IPS DF 6.9 (cell line): ENCODE measurements around the gene IGSF8.

Experiments
- DNase-seq: peaks from one replicate; pipeline ENCODE4 v3.0.0-alpha.2; 2013; ENCODE audit warnings: low read depth, low spot score
- H3K27ac ChIP-seq: one replicate; pipeline ENCODE4 v1.5.1; 2013; ENCODE audit warnings: low read length, control low read depth
- H3K27me3 ChIP-seq: 2 replicates; pipeline ENCODE4 v1.6.1; 2013; ENCODE audit warnings: mild to moderate bottlenecking, low read length; ENCODE audit not compliant: control insufficient read depth, insufficient read depth
- H3K36me3 ChIP-seq: 2 replicates; pipeline ENCODE4 v1.6.1; 2013; ENCODE audit warnings: low read length; ENCODE audit not compliant: control insufficient read depth, insufficient read depth
- H3K4me1 ChIP-seq: 2 replicates; pipeline ENCODE4 v1.6.1; 2013; ENCODE audit warnings: low read length; ENCODE audit not compliant: control insufficient read depth, insufficient read depth
- H3K4me3 ChIP-seq: 2 replicates; pipeline ENCODE4 v1.5.1; 2013; ENCODE audit warnings: mild to moderate bottlenecking, low read length
- H3K9me3 ChIP-seq: 2 replicates; pipeline ENCODE4 v1.6.1; 2013; ENCODE audit warnings: low read length, inconsistent platforms; ENCODE audit not compliant: control insufficient read depth, insufficient read depth
- WGBS: extraction: QIAGEN DNeasy Blood & Tissue Kit; methylation state at CpG from one replicate; pipeline ENCODE4 v1.1.7; 2013; ENCODE audit warnings: mixed read lengths, missing lambda C conversion rate; ENCODE audit not compliant: insufficient read length, insufficient coverage; 5-methylcytosine and 5-hydroxymethylcytosine counted together

Gene IGSF8

GRCh38 chr1:160066829-160067745 lies 31.3 kb downstream of the IGSF8 start:
- Histone ChIP-seq H3K9me3 (no peaks in the 10 kb centered on the region), H3K4me1 (peaks cover 6% of the 10 kb centered on the region), H3K27ac (no peak overlapping the region), H3K36me3 (no peaks in the 10 kb centered on the region), H3K4me3 (no peak overlapping the region), H3K27me3 (peaks cover 2% of the 10 kb centered on the region; the same call in 1 of the 2 replicates)
- no peak for DNase-seq
- WGBS: no CpG with 5 or more reads among the region's 6 CpGs

- Histone ChIP-seq H3K4me1 (peaks cover 12% of the 10 kb centered on the region), H3K9me3 (no peaks in the 10 kb centered on the region), H3K27ac (no peak overlapping the region), H3K36me3 (no peaks in the 10 kb centered on the region), H3K27me3 (no peaks in the 10 kb centered on the region), H3K4me3 (no peak overlapping the region)
- no peak for DNase-seq
- whole genome bisulfite sequencing: no CpG with 5 or more reads among the region's 3 CpGs
Observed at GRCh38 chr1:160064746-160065145, 33.7 kb downstream of the IGSF8 start.

DNA sequence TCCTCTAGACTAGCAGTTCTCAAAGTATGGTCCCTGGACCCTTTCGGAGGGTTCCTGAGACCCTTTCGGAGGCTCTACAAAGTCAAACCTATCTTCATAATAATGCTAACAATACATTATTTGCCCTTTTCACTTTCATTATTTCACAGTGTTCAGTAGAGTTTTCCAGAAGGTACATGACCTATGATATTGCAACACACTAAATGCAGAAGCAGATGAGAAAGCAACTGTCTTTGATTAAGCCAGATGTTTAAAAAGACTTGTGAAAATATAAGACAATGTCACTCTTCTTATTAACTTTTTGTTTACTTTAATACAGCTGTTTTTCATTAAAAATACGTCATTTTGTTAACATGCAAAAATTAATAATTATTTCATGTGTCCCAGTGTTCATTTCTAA lies 34.3 kb downstream of the IGSF8 start:
- WGBS: no CpG with 5 or more reads among the region's 3 CpGs
- Histone ChIP-seq H3K27me3 (no peaks in the 10 kb centered on the region), H3K9me3 (no peaks in the 10 kb centered on the region), H3K4me1 (peaks cover 12% of the 10 kb centered on the region), H3K27ac (no peak overlapping the region), H3K4me3 (no peak overlapping the region), H3K36me3 (no peaks in the 10 kb centered on the region)
- no peak for DNase-seq

- no CpG with 5 or more reads among the region's 5 CpGs for WGBS
- Histone ChIP-seq H3K36me3 (no peaks in the 10 kb centered on the region), H3K27me3 (no peaks in the 10 kb centered on the region), H3K4me1 (peaks cover 12% of the 10 kb centered on the region), H3K27ac (no peak overlapping the region), H3K9me3 (no peaks in the 10 kb centered on the region), H3K4me3 (no peak overlapping the region)
- no peak for DNase-seq
Observed at GRCh38 chr1:160063176-160063575, 35.2 kb downstream of the IGSF8 start.

DNA sequence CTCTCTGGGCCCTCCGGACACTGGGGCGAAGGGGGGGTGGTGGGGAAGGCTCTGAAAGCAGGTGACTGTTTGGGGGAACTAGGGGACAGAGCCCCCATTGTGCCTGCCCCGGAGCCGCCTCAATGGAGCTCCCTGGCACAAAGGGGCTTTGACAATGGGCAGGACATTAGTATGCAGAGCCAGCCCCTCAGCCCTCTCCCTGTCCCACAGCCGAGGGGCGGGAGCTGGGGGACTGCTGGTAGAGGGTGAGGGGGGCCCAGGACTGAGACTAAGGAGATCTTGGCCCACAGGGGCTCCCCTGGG lies 36.2 kb downstream of the IGSF8 start:
- no peaks in the 10 kb centered on the region for H3K27me3 ChIP-seq

GRCh38 chr1:160061369-160062229 lies 36.8 kb downstream of the IGSF8 start:
- Histone ChIP-seq H3K27ac (no peak overlapping the region), H3K9me3 (no peaks in the 10 kb centered on the region), H3K36me3 (no peaks in the 10 kb centered on the region), H3K27me3 (no peaks in the 10 kb centered on the region), H3K4me3 (no peak overlapping the region), H3K4me1 (peaks cover 7% of the 10 kb centered on the region)
- no peak for DNase-seq
- no CpG with 5 or more reads among the region's 15 CpGs for WGBS

More for the DNA sequence above, 36.2 kb downstream of the IGSF8 start:
- no peak overlapping the region for H3K4me3 ChIP-seq
- no CpG with 5 or more reads among the region's 6 CpGs for WGBS
- H3K36me3 ChIP-seq: no peaks in the 10 kb centered on the region
- peaks cover 8% of the 10 kb centered on the region for H3K4me1 ChIP-seq
- DNase-seq: no peak
- H3K9me3 ChIP-seq: no peaks in the 10 kb centered on the region
- no peak overlapping the region for H3K27ac ChIP-seq

DNA sequence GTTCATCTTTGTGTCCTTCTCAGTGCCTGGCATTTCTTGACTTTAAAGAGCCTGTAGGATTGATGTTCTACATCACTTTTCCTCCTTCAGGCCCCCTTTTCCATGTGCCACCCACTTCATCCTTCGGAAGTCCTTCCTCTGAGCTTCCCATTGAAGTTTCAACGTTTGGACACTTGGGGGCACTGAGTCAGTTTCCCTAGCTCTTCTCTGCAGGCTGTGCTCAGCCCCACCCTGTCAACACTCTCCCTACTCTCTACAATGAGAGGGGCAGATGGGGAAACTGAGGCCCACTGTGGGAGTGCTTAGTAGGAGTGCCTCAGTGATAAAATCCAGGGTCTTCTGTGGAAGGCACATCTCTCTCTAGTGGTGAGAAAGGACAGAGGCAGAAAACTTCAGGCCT lies 40.3 kb downstream of the IGSF8 start:
- WGBS: no CpG with 5 or more reads among the region's 2 CpGs
- Histone ChIP-seq H3K4me3 (no peak overlapping the region), H3K27ac (no peak overlapping the region), H3K9me3 (no peaks in the 10 kb centered on the region), H3K36me3 (no peaks in the 10 kb centered on the region), H3K4me1 (peaks cover 7% of the 10 kb centered on the region), H3K27me3 (no peaks in the 10 kb centered on the region)
- DNase-seq: no peak

DNA sequence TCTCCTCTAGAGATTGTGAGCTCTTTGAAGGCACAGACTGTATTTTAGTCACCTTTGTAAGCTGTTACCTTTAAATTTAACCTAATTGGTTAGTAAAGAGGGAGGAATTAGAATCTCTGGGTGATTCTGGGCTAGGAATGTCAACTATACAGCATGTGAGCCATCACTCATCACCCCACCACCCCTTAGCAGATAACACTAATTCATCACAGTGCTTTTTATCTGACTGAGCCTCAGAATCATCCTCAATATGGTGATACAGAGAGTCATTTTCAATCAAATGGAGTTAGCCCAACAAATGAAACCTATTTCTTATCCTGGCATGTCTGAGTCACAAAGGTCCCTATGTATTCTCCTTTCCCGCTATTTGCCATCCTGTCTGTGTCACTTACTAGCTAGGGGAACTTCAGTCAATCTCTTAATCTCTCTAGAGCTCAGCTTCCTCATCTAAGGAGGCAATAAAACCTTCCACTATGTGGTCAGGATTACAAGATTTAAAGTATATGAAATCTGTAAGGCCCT lies 41.7 kb downstream of the IGSF8 start:
- H3K27me3 ChIP-seq: no peaks in the 10 kb centered on the region
- WGBS: no CpG with 5 or more reads among the region's 1 CpG
- DNase-seq: no peak
- peaks cover 3% of the 10 kb centered on the region for H3K4me1 ChIP-seq
- no peaks in the 10 kb centered on the region for H3K36me3 ChIP-seq
- no peak overlapping the region for H3K4me3 ChIP-seq
- no peak overlapping the region for H3K27ac ChIP-seq
- no peaks in the 10 kb centered on the region for H3K9me3 ChIP-seq

DNA sequence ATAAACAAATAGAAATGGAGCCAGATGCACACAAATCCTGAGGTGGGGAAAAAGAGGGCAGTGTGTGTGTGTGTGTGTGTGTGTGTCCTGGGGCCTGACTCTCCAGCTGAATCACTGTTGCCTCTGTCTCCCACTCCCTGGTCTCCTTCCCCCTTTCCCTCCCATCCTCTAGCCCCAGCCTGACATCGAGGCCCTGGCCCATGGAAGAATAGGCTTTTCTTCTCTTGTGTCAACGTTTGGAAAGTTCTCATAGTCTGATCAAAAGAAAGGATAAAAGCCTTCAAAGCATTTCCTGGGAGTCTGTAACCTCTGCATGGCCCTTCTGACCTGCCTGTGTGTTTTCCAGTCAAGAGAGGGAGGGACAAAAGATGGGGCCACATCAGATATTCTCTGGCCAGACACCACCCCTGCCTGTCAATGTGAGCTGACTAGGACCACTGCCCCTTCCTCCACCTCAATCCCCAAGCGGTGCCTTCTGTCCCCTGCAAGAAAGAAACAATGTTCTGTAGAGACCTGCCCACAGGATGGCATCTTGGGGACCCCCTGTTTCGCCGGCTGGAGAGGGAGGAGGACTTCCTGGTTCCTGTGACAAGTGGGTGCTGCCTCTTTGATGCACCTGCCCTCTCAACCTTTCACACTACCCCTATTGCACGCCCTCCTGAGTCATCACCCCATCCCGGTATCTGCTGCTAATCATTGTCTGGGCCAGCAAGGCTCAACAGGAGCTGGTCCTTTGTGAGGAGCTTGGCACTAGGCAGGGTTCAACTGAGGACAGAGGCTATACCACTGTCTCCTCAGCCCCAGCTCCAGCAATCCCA lies 44.7 kb downstream of the IGSF8 start:
- Histone ChIP-seq H3K9me3 (no peaks in the 10 kb centered on the region), H3K27me3 (no peaks in the 10 kb centered on the region), H3K4me3 (no peak overlapping the region), H3K27ac (no peak overlapping the region), H3K36me3 (no peaks in the 10 kb centered on the region), H3K4me1 (no peaks in the 10 kb centered on the region)
- no peak for DNase-seq
- whole genome bisulfite sequencing: no CpG with 5 or more reads among the region's 7 CpGs

GRCh38 chr1:160052936-160053335 lies 45.5 kb downstream of the IGSF8 start:
- H3K36me3 ChIP-seq: no peaks in the 10 kb centered on the region
- no peaks in the 10 kb centered on the region for H3K4me1 ChIP-seq
- no peaks in the 10 kb centered on the region for H3K9me3 ChIP-seq
- no peak for DNase-seq
- no peaks in the 10 kb centered on the region for H3K27me3 ChIP-seq
- no peak overlapping the region for H3K4me3 ChIP-seq
- no CpG with 5 or more reads among the region's 6 CpGs for WGBS
- no peak overlapping the region for H3K27ac ChIP-seq
